ENCODE results near the gene CTNNB1. TPM values are rescaled to one million over a fixed set of nuclear protein-coding genes. Genes with fewer than 3 reads are reported as not detected.

The CTNNB1 gene
- total and polyA plus RNA-seq, 2 of the 13 experiments (the other 11 are each of a cell fraction or from before 2014, with no cell fraction given) = 398 to 489 TPM

DNA sequence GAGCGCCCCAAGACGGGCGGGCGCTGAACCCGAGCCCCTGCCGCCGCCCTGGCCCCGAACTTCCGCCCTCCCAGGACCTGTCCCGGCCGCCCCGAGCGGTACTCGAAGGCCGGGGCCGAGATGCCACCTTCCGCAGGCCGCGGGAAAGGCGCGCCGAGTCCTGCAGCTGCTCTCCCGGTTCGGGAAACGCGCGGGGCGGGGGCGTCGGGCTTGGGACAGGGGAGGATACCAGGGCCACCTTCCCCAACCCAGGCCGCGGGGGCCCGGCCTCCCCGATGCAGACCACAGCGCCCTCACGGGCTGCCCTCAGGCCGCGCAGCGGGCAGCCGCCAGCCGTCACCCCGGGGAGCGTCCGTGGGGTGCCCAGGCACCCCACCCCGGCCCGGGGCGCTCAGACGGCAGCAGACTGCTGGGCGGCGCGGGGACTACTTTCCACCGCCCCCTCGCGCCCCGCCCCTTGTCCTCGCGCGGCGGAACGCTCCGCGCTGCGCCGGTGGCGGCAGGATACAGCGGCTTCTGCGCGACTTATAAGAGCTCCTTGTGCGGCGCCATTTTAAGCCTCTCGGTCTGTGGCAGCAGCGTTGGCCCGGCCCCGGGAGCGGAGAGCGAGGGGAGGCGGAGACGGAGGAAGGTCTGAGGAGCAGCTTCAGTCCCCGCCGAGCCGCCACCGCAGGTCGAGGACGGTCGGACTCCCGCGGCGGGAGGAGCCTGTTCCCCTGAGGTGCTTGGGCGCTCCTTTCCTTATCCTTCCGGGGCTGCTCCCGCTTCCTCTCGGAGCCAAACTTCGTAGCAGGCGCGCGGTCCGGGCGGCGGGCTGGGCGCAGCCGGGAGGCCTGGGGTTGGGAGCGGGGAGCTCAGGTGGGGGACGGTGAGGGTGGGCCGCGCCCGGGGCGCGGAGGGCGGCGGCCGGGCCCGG is at the start of gene CTNNB1 (continued):
- TF ChIP-seq ZNF20 (CRISPR knock-in tag; IDR thresholded peaks at IDR 0.05) (no peak), ZNF614 (CRISPR knock-in tag; IDR thresholded peaks at IDR 0.05; ENCODE audit: borderline replicate concordance) (peak; percentile 94; the same call in 1 of the 2 replicates), HOXA7 (CRISPR knock-in tag; IDR thresholded peaks at IDR 0.05) (no peak; the same call in 1 of the 2 replicates), TRIM22 (IDR thresholded peaks at IDR 0.05) (no peak), ZNF383 (CRISPR knock-in tag; IDR thresholded peaks at IDR 0.05; ENCODE audit: borderline replicate concordance) (0 out of 2 replicates have a peak, but pooled peaks have one; percentile 32), ZNF572 (CRISPR knock-in tag; IDR thresholded peaks at IDR 0.05) (peak; percentile 24; the same call in 1 of the 2 replicates), HMGA1 (CRISPR knock-in tag; conservative IDR thresholded peaks at IDR 0.05) (no peak), ZBTB42 (CRISPR knock-in tag; IDR thresholded peaks at IDR 0.05) (peak; percentile 58; the same call in 1 of the 2 replicates), PAF1 (CRISPR knock-in tag; IDR thresholded peaks at IDR 0.05) (no peak), ZNF431 (CRISPR knock-in tag; IDR thresholded peaks at IDR 0.05; ENCODE audit: borderline replicate concordance, low read depth) (no peak; the same call in 1 of the 2 replicates), CEBPG (CRISPR knock-in tag; IDR thresholded peaks at IDR 0.05) (peak; percentile 42; the same call in 1 of the 2 replicates), TOPORS (CRISPR knock-in tag; IDR thresholded peaks at IDR 0.05) (peak; percentile 74; the same call in 1 of the 2 replicates), ZSCAN25 (CRISPR knock-in tag; IDR thresholded peaks at IDR 0.05) (peak; percentile 72; the same call in 1 of the 2 replicates), ZNF724P (CRISPR knock-in tag; IDR thresholded peaks at IDR 0.05; ENCODE audit: borderline replicate concordance) (peak; percentile 87; the same call in 1 of the 2 replicates), ZNF629 (CRISPR knock-in tag; conservative IDR thresholded peaks at IDR 0.05) (peak; percentile 43; the same call in 1 of the 2 replicates), NAIF1 (CRISPR knock-in tag; IDR thresholded peaks at IDR 0.05; ENCODE audit: borderline replicate concordance) (peak; percentile 52; the same call in 1 of the 2 replicates), ZNF740 (CRISPR knock-in tag; IDR thresholded peaks at IDR 0.05) (peak; percentile 84), IKZF4 (CRISPR knock-in tag; IDR thresholded peaks at IDR 0.05; ENCODE audit: borderline replicate concordance, low read depth, not compliant biosample characterization) (no peak), TEF (CRISPR knock-in tag; IDR thresholded peaks at IDR 0.05) (peak; percentile 73; the same call in 1 of the 2 replicates), ZNF556 (CRISPR knock-in tag; IDR thresholded peaks at IDR 0.05; ENCODE audit: borderline replicate concordance) (peak; percentile 94), SMAD3 (CRISPR knock-in tag; IDR thresholded peaks at IDR 0.05) (peak; percentile 94), NFATC3 (CRISPR knock-in tag; IDR thresholded peaks at IDR 0.05) (peak; percentile 81; the same call in 1 of the 2 replicates), MTA1 (CRISPR knock-in tag; IDR thresholded peaks at IDR 0.05; ENCODE audit: borderline replicate concordance) (peak; percentile 96)
- TF ChIP-seq, protein P1, sequence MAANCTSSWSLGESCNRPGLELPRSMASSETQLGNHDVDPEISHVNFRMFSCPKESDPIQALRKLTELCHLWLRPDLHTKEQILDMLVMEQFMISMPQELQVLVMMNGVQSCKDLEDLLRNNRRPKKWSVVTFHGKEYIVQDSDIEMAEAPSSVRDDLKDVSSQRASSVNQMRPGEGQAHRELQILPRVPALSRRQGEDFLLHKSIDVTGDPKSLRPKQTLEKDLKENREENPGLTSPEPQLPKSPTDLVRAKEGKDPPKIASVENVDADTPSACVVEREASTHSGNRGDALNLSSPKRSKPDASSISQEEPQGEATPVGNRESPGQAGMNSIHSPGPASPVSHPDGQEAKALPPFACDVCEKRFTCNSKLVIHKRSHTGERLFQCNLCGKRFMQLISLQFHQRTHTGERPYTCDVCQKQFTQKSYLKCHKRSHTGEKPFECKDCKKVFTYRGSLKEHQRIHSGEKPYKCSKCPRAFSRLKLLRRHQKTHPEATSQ (CRISPR knock-in tag; IDR thresholded peaks at IDR 0.05; ENCODE audit: borderline replicate concordance) = peak; percentile 91; the same call in 1 of the 2 replicates
- TF ChIP-seq, protein P2, sequence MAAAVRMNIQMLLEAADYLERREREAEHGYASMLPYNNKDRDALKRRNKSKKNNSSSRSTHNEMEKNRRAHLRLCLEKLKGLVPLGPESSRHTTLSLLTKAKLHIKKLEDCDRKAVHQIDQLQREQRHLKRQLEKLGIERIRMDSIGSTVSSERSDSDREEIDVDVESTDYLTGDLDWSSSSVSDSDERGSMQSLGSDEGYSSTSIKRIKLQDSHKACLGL (CRISPR knock-in tag; IDR thresholded peaks at IDR 0.05) = peak; percentile 64; the same call in 1 of the 2 replicates

All from HepG2 (cell line).